B cell (primary cell): ENCODE data around the gene PLD1. TPM values are rescaled to one million over a fixed set of nuclear protein-coding genes. Genes with fewer than 3 reads are reported as not detected.

ENCODE experiments used
- ATAC-seq: fragments of 200-7000 bp; cut with Tn5 transposase; one replicate; pipeline ENCODE4 v1.10.0; 2021; ENCODE audit warnings: low read depth, mild to moderate bottlenecking, moderate number of reproducible peaks, moderate library complexity
- CTCF ChIA-PET: fragments of 350-600 bp; sonication (Branson Sonifier 250); formaldehyde crosslinking; loops from one replicate; lab custom pipeline; 2021; ENCODE audit warnings: antibody characterized with exemption, inconsistent platforms; lab: Charles Lee
- POLR2A ChIA-PET: fragments of 350-600 bp; sonication (Branson Sonifier 250); formaldehyde crosslinking; loops from one replicate; lab custom pipeline; 2021; ENCODE audit warnings: antibody characterized with exemption; lab: Charles Lee
- DNase-seq: peaks from one replicate; pipeline ENCODE4 v3.0.0; 2013
- H2AFZ ChIP-seq: 2 replicates; pipeline ENCODE4 v1.6.1; 2012; ENCODE audit warnings: mild to moderate bottlenecking, low read depth, low read length; ENCODE audit not compliant: insufficient read depth, poor library complexity, severe bottlenecking
- H3K27ac ChIP-seq, 2 donors: 1 replicate in 1 of 2; 2 replicates in 1 of 2; pipeline ENCODE4 v1.5.1; 2012 to 2013; ENCODE audit warnings: low read length in 2 of 2, mild to moderate bottlenecking in 2 of 2, moderate library complexity in 1 of 2
- H3K27me3 ChIP-seq, 4 experiments: fragments of 200-600 bp in 1 of 4; sonication (generic) in 1 of 4; replicated peaks in 1 of 4; 1 replicate in 2 of 4; 2 replicates in 2 of 4; pipeline versions ENCODE4 v1.6.1 to v1.7.0; 2013 to 2016; ENCODE audit warnings: low read length in 3 of 4, mild to moderate bottlenecking in 2 of 4, mixed read lengths in 1 of 4, moderate library complexity in 1 of 4; ENCODE audit not compliant: insufficient read depth in 4 of 4, control insufficient read depth in 3 of 4; ENCODE audit errors: control extremely low read depth in 1 of 4
- H3K36me3 ChIP-seq, 2 experiments: replicated peaks in 1 of 2; 1 replicate in 1 of 2; 2 replicates in 1 of 2; pipeline versions ENCODE4 v1.6.1 to v1.7.1; 2013; ENCODE audit warnings: low read length in 1 of 2; ENCODE audit not compliant: insufficient read depth in 2 of 2, control insufficient read depth in 1 of 2; ENCODE audit errors: control extremely low read depth in 1 of 2, extremely low read depth in 1 of 2
- H3K4me1 ChIP-seq, 2 donors: fragments of 200-600 bp in 1 of 2; sonication (generic) in 1 of 2; 1 replicate in 1 of 2; 2 replicates in 1 of 2; pipeline versions ENCODE4 v1.5.1 to v1.6.1; 2013 to 2017; ENCODE audit warnings: low read length in 2 of 2; ENCODE audit not compliant: control insufficient read depth in 2 of 2, insufficient read depth in 2 of 2
- H3K4me2 ChIP-seq: replicated peaks from 2 replicates; pipeline ENCODE3; 2012; ENCODE audit warnings: mild to moderate bottlenecking, low read depth, low read length; ENCODE audit not compliant: poor library complexity, severe bottlenecking
- H3K4me3 ChIP-seq, 5 experiments: fragments of 200-600 bp in 1 of 5; sonication (generic) in 1 of 5; 1 replicate in 3 of 5; 2 replicates in 2 of 5; pipeline versions ENCODE4 v1.5.1 to v1.7.0; 2011 to 2016; ENCODE audit warnings: low read length in 4 of 5, mild to moderate bottlenecking in 4 of 5, low read depth in 2 of 5, control low read depth in 1 of 5, moderate library complexity in 1 of 5; ENCODE audit not compliant: insufficient read depth in 1 of 5; ENCODE audit errors: control extremely low read depth in 1 of 5, extremely low read depth in 1 of 5
- H3K79me2 ChIP-seq: fragments of 200-600 bp; sonication (generic); one replicate; pipeline ENCODE4 v1.6.0; 2016; ENCODE audit warnings: low read length; ENCODE audit not compliant: control insufficient read depth, insufficient read depth
- H3K9ac ChIP-seq: fragments of 200-600 bp; sonication (generic); 2 replicates; pipeline ENCODE4 v1.6.1; 2017; ENCODE audit warnings: mild to moderate bottlenecking, low read length, moderate library complexity
- H3K9me3 ChIP-seq, 3 donors: one replicate each; pipeline versions ENCODE4 v1.6.1 to v1.7.1; 2013; ENCODE audit warnings: low read length in 2 of 3; ENCODE audit not compliant: control insufficient read depth in 2 of 3, insufficient read depth in 1 of 3; ENCODE audit errors: control extremely low read depth in 1 of 3
- H4K20me1 ChIP-seq: 2 replicates; pipeline ENCODE4 v1.6.0; 2012; ENCODE audit warnings: mild to moderate bottlenecking, low read length; ENCODE audit not compliant: insufficient read depth, control insufficient read depth, poor library complexity, severe bottlenecking
- H3K27ac Mint-ChIP-seq: one replicate; pipeline ENCODE4 v1.8.0; 2021; ENCODE audit warnings: mixed read lengths
- H3K27me3 Mint-ChIP-seq: one replicate; pipeline ENCODE4 v1.8.0; 2021; ENCODE audit warnings: mixed read lengths
- H3K4me1 Mint-ChIP-seq: one replicate; pipeline ENCODE4 v1.8.0; 2021; ENCODE audit warnings: mixed read lengths
- H3K4me3 Mint-ChIP-seq: one replicate; pipeline ENCODE4 v1.8.0; 2021; ENCODE audit warnings: mixed read lengths
- H3K9me3 Mint-ChIP-seq: one replicate; pipeline ENCODE4 v1.8.0; 2022; ENCODE audit warnings: mixed read lengths; ENCODE audit not compliant: insufficient read depth
- EZH2 ChIP-seq: IDR thresholded peaks from 2 replicates; pipeline ENCODE4 v1.6.1; 2012; ENCODE audit warnings: borderline replicate concordance, low read depth, mild to moderate bottlenecking, moderate library complexity, low read length; ENCODE audit not compliant: insufficient read depth, poor library complexity, severe bottlenecking
- WGBS: methylation state at CpG from one replicate; pipeline ENCODE4 v1.1.5; 2013; ENCODE audit warnings: missing lambda C conversion rate; ENCODE audit not compliant: insufficient coverage; 5-methylcytosine and 5-hydroxymethylcytosine counted together
- intact Hi-C: fragments of 100-400 bp; cut with micrococcal nuclease; formaldehyde crosslinking; loops from one replicate; pipeline ENCODE4 v1.10.0; 2022
- polyA plus RNA-seq: library from polyadenylated mRNA; depleted of rRNA; stranded (reverse); fragments of >200 nt; gene quantifications from 2 replicates; pipeline ENCODE4 v1.2.3, GENCODE V29; 2012
- total RNA-seq, 2 donors: library from RNA; stranded (reverse); fragments of 120-200 nt in 1 of 2; gene quantifications; 1 replicate in 1 of 2; 2 replicates in 1 of 2; pipeline versions ENCODE4 v1.2.3 to v1.2.4, GENCODE V29; 2013 to 2022
- TF ChIP-seq, protein P1 (sequence below): fragments of 200-600 bp; IDR thresholded peaks from one replicate; pipeline ENCODE4 v1.8.0; 2022; ENCODE audit warnings: antibody characterized with exemption, mild to moderate bottlenecking

Gene PLD1
- total and polyA plus RNA-seq, 2 donors (not counting 1 experiment from before 2014, with no cell fraction given): 0.24 to 0.52 TPM

DNA sequence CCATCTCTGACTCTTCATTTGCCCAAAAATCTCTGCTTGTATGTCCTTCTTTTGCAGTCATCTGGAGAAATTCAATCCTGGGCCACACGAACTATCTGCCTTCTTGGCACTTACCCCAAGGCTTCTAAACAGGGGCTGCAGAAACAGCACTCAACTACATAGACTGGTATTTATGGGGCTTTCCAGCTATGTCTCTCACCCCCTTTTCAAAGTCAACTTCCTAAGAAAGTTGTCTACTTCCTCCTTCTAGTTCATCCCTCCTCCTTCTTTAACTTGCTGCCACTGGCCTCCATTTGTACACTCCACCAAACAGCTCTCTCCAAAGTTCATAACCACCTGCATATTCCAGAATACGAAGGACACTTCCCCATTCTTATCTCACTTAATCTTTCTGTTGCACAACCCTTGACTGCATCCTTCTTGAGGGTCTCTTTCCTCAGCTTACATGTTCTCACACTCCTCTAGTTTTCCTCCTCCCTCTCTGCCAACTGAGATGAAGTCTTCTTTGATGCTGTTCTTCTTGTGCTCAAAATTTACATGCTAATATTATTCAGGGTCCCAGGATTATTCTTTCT lies 55.2 kb downstream of the PLD1 start:
- H3K79me2 ChIP-seq: no peaks in the 10 kb centered on the region
- no peak overlapping the region for H3K9ac ChIP-seq
- H3K27ac Mint-ChIP-seq: no peak overlapping the region
- no peak overlapping the region for H3K4me3 ChIP-seq
- ChIA-PET CTCF (no interaction called here), POLR2A (no interaction called here)
- no peaks in the 10 kb centered on the region for H3K9me3 Mint-ChIP-seq
- no peaks in the 10 kb centered on the region for H3K9me3 ChIP-seq
- no peak overlapping the region for H3K4me2 ChIP-seq
- H4K20me1 ChIP-seq: no peaks in the 10 kb centered on the region
- ATAC-seq: no peak
- TF ChIP-seq EZH2: no peak
- TF ChIP-seq, protein P1, sequence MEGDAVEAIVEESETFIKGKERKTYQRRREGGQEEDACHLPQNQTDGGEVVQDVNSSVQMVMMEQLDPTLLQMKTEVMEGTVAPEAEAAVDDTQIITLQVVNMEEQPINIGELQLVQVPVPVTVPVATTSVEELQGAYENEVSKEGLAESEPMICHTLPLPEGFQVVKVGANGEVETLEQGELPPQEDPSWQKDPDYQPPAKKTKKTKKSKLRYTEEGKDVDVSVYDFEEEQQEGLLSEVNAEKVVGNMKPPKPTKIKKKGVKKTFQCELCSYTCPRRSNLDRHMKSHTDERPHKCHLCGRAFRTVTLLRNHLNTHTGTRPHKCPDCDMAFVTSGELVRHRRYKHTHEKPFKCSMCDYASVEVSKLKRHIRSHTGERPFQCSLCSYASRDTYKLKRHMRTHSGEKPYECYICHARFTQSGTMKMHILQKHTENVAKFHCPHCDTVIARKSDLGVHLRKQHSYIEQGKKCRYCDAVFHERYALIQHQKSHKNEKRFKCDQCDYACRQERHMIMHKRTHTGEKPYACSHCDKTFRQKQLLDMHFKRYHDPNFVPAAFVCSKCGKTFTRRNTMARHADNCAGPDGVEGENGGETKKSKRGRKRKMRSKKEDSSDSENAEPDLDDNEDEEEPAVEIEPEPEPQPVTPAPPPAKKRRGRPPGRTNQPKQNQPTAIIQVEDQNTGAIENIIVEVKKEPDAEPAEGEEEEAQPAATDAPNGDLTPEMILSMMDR: no peak
- H3K27me3 ChIP-seq: no peaks in the 10 kb centered on the region
- intact Hi-C loops: no loop called here
- H3K27me3 Mint-ChIP-seq: peaks cover 2% of the 10 kb centered on the region
- no peaks in the 10 kb centered on the region for H3K36me3 ChIP-seq
- H3K27ac ChIP-seq: no peak overlapping the region
- no peak overlapping the region for H3K4me3 Mint-ChIP-seq
- no peaks in the 10 kb centered on the region for H3K4me1 Mint-ChIP-seq
- 38% methylated on average over 2 of the region's 2 CpGs for WGBS
- no peak for DNase-seq
- H2AFZ ChIP-seq: no peak overlapping the region
- H3K4me1 ChIP-seq: no peaks in the 10 kb centered on the region

DNA sequence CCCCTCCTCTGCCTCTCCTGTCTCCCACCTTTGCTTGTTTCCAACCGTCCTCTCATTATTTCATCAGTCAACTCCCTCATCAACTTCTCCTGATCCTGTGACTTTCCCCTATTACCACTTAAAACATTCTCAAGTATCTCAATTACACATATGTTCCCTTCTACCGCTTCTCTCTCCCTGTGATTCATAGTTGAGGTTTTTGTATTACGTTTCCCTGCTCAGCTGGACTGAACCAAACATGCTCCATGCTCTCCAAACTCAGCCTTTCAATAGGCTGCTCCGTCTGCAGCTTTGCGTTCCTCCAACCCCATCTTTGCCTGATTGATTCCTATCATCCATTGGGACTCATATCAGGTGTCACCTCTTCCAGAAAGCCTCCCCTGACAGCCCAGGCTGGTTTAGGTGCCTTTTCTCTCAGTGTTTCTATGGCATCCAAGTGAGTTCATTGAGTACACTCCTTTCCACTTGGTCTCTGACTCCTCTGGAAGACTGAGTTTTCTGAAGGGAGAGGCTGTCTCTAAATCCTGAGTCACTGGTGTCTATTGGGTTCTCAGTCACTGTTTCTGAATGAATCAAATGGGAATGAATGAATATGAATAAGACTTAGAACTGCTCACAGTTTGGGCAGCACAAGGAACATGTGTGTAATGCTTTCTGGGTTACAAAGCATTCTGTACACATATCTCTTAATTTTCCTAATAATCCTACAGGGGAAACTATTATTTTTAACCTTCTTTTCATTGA lies 56.4 kb downstream of the PLD1 start:
- Histone ChIP-seq H3K27me3 (no peaks in the 10 kb centered on the region), H3K27ac (no peak overlapping the region), H3K9ac (no peak overlapping the region), H3K4me3 (no peak overlapping the region), H2AFZ (no peak overlapping the region), H3K79me2 (no peaks in the 10 kb centered on the region), H4K20me1 (no peaks in the 10 kb centered on the region), H3K9me3 (no peaks in the 10 kb centered on the region), H3K4me2 (no peak overlapping the region), H3K4me1 (no peaks in the 10 kb centered on the region), H3K36me3 (no peaks in the 10 kb centered on the region)
- TF ChIP-seq, protein P1: no peak
- no peaks in the 10 kb centered on the region for H3K4me1 Mint-ChIP-seq
- DNase-seq (no peak), ATAC-seq (no peak)
- WGBS: 97% methylated on average over 3 of the region's 5 CpGs
- H3K27me3 Mint-ChIP-seq: peaks cover 2% of the 10 kb centered on the region
- no peak overlapping the region for H3K27ac Mint-ChIP-seq
- no peak overlapping the region for H3K4me3 Mint-ChIP-seq
- POLR2A ChIA-PET: no interaction called here
- CTCF ChIA-PET: no interaction called here
- no peaks in the 10 kb centered on the region for H3K9me3 Mint-ChIP-seq
- intact Hi-C loops: no loop called here
